Measurements from ENCODE around the gene PTPRT.

The PTPRT gene

GRCh38 chr20:42083280-42083679 lies 1106.4 kb downstream of the PTPRT start:
- no peak for DNase-seq

GRCh38 chr20:42082611-42083010 lies 1107.1 kb downstream of the PTPRT start:
- no peak for DNase-seq

GRCh38 chr20:42080956-42081355 lies 1108.8 kb downstream of the PTPRT start:
- DNase-seq, result no peak

GRCh38 chr20:42074944-42075343 lies 1114.8 kb downstream of the PTPRT start:
- DNase-seq, result no peak

GRCh38 chr20:42067596-42067995 lies 1122.1 kb downstream of the PTPRT start:
- DNase-seq, result no peak

- DNase-seq, result no peak
These were observed 1122.5 kb downstream of the PTPRT start for GRCh38 chr20:42067174-42067573.

- DNase-seq, result no peak
These were observed 1126.6 kb downstream of the PTPRT start for GRCh38 chr20:42063141-42063540.

- no peak for DNase-seq
These were observed 1136.4 kb downstream of the PTPRT start for GRCh38 chr20:42053350-42053749.

- no peak for DNase-seq
These were observed 1137.8 kb downstream of the PTPRT start for GRCh38 chr20:42051921-42052320.

- no peak for DNase-seq
These were observed 1143.2 kb downstream of the PTPRT start for GRCh38 chr20:42046371-42047085.

- no peak for DNase-seq
These were observed 1145.8 kb downstream of the PTPRT start for GRCh38 chr20:42043921-42044320.

- no peak for DNase-seq
These were observed 1148.6 kb downstream of the PTPRT start for GRCh38 chr20:42041000-42041565.

- DNase-seq, result no peak
These were observed 1161.9 kb downstream of the PTPRT start for GRCh38 chr20:42027746-42028268.

- DNase-seq, result no peak
These were observed 1163.1 kb downstream of the PTPRT start for GRCh38 chr20:42026599-42026998.

- DNase-seq, result no peak
These were observed 1165.1 kb downstream of the PTPRT start for GRCh38 chr20:42024653-42025052.
